HG03064 (cell line): ENCODE results near the gene ATP8B1.
A peak's percentile ranks its signal among the peaks of the same experiment; 100 is the strongest.

Experiments used
- ATAC-seq: cut with Tn5 transposase; IDR thresholded peaks from one replicate; pipeline ENCODE4 v1.9.1; 2021; ENCODE audit warnings: low read depth; ENCODE audit not compliant: unreplicated experiment

The ATP8B1 gene

DNA sequence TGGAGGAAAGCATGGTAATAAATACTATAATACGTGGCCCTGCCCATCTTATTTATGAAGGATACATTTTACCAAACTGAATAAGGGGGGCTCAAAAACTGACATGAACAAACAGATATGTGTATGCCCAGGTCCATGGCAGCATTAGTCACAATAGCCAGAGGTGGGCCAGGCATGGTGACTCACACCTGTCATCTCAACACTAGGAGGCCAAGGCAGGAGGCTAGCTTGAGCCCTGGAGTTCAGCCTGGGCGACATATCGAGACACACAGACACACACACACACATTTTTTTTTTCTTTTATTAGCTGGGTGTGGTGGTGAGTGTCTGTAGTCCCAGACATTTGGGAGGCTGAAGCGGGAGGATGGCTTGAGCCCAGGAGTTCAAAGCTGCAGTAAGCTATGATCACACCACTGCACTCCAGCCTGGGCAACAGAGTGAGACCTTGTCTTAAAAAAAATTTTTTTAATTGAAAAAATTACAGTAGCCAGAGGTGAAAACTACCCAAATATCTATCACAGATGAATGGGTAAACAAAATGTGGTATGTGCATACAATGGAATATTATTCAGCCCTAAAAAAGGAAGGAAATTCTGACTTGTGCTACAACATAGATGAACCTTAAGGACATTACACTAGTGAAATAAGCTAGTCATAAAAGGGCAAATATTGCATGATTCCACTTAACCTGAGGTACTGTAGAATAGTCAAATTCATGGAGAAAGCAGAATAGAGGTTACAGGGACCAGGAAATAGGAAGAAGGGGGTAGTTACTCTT, 8.0 kb downstream of the ATP8B1 start:
- no peak for ATAC-seq

DNA sequence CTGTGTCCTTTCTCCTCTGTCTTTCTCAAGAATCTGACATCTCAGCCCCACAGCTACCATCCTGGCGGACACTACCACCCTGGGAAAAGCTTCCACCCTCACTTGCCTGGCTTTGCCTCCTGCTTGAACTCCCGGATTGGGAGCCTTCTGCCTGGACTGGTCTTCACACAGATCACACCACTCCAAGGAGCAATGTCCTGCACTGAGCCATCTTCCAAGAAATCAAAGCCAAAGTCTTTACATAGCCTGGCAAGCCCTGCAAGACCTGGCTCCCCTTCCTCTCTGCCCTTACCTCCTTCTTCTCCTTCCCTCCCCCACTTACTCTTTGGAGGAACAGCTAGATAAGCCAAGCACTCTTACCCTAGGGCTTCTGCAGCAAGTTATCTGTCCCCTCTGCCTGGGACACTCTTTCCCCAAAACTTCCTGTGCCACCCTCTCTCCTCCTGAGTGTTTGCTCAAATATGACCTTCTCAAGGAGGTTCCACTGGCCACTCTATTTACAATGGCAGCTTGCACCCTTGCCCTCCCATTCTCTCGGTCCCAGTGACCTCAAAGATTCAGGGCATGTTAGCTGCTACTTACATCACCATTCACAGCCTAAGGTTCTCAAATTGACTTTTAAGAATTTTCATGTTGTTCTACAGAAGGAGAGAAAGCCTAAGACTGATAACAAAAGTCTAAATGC, 9.7 kb downstream of the ATP8B1 start:
- ATAC-seq = no peak

DNA sequence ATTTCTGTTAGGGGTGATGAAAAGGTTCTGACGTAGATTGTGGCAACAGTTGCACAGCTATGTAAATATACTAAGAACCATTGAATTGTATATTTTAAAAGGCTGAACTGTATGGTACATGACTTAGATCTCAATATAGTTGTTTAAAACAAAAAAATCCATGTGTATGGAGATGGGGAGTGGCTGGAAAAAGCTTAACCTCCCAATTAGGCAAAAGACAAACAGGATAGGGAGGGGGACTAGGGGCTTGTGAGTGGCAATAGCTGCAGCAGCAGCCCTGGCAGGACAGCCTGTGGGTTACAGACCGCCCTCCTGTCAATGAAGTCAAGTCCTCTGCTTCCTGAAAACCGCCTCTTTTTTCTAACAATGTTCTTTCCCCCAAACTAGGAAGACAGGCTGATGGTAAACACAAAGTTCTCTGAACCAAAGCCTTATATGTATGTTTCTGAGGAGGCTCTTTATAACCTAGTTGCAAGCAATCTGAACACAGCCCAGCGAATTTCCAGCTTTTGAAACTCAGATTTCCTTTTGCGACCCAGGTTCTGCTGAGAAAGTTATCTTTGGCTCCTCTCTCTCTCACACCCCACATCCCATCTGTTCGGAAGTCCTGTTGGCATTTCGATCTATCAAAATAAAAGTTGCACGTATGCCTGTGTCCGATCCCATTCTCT, 10.3 kb downstream of the ATP8B1 start:
- no peak for ATAC-seq

DNA sequence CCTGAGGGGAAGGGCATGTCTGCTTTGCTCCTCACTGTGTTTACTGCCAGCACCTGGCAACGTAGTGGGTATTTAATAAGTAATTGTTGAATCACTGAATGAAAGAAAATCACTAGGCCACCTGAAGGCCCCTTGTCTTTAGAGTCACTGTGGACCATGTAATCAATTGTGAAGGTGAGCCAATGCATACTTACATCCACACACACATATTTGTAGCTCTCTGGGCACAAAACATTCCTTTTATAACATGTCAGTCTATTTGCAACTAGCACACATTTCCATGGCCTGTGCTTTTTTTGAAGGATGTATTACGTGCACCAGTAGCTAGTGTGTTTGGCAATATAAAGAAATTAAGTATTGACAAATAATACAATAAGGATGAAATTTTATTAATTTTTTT, 11.2 kb downstream of the ATP8B1 start:
- ATAC-seq = no peak

DNA sequence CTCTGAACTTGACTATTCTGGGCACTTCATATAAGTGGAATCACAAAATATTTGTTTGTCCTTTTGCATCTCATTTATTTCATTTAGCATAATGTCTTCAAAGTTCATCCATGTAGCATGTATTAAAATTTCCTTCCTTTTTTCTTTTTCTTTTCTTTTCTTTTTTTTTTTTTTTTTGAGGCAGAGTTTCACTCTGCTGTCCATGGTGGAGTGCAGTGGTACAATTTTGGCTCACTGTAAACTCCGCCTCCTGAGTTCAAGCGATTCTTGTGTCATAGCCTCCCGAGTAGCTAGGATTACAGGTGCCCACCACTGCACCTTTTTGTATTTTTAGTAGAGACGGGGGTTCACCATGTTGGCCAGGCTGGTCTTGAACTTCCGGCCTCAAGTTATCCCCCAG, 11.9 kb downstream of the ATP8B1 start:
- ATAC-seq = no peak

DNA sequence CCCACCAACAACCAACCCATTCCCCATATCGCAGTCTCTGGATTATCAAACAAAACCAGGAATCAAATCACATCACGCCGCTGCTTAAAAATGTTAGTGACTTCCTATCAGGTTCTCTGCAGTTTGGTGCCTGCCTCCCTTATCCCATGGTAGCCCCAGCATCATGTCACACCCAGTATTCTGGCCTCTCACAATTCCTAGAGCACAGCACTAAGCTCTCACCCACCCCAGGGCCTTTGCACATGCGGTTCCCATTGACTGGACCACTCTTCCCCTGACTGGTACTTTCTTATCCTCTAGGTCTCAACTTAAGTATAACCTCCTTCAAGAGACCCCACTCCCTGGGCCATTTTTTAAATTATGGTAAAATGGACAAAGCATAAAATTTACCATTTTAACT, 12.8 kb downstream of the ATP8B1 start:
- no peak for ATAC-seq

DNA sequence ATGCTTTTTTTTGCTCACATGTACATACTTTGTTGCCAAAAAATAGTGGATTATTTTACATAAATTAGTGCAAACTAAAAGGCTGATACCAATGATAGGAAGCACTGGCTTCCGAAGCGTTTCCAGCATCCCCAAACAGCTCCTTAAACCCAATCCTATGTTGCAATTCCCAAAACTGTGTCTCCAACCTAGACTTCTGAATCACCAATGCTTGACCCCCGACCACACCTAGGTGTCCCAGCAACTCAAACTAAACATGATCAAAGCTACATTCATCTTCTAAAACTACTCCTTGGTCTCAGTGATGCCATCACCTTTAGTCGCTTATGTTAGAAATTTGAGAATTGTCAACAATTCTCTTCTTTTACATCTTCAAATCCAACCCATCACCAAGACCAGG, 13.4 kb downstream of the ATP8B1 start:
- ATAC-seq = no peak

DNA sequence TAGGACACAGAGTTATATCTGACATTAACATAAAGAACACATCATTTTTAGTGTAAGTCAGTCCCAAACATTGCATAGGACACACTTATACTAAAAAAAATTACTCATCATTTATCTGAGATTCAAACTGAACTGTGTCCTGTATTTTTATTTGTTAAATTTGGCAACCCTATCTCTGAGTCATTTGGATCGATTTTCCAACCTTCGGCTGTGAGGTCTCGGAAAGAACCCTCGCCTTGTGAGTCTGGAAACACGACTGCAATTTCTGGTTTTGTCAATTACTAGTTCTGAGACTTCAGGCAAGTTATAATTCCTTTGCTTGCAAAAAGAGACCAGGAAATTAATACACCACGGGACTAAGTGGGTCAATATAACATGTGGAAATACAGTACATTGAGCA, 14.0 kb downstream of the ATP8B1 start:
- no peak for ATAC-seq

DNA sequence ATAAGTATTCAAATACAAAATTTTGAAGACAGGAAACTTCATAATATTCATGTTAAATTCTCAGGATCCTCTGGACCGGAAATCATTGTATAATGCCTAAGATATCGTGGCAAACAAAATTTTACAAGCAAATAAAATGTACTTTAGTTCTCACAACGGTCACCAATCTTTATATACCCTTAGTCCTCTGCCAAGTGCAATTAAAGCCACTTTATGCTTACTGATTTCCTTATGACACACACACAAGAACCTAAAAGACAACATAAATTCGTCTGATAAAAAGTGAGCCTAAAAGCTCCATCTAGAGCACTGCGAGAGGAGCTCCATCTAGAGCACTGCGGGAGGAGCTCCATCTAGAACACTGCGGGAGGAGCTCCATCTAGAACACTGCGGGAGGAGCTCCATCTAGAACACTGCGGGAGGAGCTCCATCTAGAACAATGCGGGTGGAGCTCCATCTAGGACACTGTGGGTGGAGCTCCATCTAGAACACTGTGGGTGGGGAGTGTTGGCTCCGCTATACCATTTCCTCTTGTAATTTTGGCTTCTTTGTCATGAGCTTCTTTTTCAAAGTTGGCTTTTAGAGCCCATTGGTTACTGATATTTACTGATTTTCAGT, 15.9 kb downstream of the ATP8B1 start:
- ATAC-seq = no peak

DNA sequence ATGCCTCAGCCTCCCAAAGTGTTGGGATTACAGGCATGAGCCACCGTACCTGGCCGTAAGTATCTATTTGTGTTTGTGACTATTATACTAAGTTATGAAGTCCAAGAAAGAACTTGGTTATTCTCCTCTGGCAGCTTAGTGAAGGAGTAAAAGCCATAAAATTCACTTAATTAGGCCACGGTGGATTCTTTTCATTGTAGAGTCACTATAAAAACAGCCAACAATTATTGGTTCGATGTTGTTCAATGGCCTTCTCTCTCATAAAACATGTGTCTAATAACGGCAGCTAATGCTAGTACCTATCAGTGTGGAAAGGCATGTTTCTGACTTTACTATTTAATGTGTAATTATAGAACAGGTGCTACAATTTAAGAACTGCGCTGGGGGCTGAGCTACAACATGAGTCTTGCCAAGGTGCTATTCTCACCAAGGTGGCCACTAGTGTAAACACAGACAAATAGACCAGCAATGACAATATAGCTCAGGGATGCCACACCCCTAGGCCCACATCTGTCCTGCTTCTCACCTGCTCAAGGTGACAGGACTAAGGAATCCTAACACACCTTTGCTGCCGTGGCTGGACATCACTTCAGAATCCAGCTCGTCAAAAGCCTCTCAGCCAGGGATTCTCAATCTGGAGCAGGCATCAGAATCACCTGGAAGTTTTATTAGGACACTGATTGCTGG, 17.2 kb downstream of the ATP8B1 start:
- no peak for ATAC-seq

DNA sequence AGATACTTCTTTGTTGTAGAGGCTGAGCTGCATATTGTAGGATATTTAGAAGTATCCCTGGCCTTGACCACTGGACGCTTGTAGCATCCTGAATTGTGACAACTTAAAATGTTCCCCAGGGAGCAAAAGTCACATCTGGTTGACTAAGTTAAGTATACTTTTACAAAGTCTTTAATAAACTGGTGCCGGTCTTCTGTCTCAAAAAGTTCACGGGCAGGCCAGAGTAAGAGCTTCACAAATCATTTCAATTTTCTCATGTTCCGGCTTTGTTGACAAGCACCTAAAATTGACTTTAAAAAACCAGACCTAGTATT, 18.4 kb downstream of the ATP8B1 start:
- ATAC-seq = no peak

DNA sequence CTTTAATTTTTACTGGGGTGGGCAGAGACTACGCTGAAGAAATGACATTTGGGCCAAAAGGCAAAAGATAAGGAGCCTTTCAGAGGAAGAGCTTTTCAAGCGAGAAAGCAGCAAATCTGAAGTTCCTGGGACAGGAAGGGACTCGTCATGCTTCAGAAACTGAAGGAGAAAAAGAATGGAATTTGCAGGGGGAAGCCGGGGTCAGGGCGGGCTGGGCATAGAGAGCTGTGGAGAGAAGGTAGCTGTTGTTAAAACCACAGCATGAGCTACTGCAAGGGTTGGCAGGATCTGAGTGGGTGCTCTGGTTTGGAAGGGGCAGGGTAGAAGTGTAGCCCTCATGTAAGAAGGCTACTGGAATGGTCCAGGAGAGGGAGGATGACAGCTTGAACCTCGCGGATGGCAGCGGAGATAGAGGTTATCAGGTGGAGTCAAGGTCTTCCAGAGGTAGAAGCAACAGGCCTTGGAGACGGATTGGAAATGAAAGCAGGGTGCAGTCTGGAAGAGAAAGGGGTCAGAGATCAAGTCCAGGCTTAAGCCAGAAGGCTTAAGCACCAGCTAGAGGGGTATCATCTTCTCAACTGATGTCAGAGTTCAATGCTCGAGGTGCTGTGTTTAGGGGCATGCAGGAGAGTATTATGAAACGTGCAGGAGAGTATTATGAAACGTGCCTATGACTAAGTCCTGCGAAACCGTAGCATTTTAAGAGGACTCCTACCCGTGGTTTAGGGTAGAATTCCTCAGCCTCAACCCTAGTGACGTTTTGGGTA, 18.9 kb downstream of the ATP8B1 start:
- no peak for ATAC-seq

DNA sequence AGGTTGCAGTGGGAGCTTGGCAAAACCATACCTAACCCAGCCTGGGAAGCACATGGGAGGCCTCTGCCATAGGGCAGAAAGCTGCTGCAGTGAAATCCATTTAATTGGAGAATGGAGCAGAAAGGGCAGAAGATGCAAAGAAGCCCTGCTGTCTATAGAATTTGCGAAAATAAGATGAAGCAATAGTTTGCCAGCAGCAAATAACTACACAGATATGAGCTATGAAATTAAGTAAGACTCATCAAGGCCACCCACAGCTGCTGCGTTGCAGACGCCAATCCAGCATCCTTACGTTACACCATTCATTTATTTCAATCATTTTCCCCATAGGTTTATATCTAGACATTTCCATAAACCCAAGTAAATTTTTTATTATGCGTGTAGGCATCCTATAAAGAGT, 21.1 kb downstream of the ATP8B1 start:
- ATAC-seq = no peak

DNA sequence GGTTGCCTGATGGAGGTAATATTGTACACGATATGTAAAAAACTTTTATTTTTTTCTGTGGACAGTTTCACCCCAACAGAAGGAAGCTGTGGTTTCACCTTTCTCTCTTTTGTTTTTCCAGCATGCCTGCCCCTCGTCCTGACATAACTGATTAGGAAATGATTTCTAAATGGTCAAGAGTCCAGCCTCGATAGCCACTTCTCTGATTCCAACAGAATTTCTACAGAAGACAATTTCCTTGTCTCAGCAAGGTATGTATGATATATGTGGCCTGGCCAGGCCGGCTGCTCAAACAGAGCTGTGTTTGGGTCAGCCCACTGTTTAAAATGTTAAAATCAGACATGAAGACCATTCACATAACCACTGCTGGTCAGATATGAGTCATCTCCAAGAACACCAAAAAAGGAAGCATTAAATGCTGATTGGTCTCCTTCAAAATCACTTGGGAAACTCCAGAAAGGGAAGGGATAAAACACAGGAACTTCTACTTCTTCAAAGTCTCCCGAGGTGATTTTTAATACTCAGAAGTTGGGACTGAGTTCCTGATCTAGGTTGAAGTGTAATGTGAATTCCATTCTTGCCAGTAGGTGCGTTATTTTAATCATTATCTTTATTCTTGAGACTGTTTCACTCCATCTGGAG, 22.3 kb downstream of the ATP8B1 start:
- peak; percentile 77 for ATAC-seq

DNA sequence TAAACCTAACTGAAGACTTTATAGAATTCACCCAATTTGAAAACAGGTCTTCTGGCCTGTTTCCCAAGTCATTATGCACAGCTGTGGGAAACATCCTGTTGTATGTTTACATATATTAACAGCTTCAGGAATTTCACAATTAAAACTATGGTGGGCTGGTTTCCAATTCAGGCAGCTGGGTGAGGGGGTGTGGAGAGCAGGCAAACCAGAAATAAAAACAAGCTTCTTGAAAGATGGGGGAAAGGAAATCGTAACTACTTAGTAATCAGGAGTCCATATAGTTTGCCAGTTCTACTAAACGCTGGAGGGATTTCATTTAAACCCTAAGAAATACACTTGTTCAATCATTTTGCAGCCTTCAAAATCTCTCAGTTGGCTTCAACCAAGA, 22.8 kb downstream of the ATP8B1 start:
- ATAC-seq = no peak

DNA sequence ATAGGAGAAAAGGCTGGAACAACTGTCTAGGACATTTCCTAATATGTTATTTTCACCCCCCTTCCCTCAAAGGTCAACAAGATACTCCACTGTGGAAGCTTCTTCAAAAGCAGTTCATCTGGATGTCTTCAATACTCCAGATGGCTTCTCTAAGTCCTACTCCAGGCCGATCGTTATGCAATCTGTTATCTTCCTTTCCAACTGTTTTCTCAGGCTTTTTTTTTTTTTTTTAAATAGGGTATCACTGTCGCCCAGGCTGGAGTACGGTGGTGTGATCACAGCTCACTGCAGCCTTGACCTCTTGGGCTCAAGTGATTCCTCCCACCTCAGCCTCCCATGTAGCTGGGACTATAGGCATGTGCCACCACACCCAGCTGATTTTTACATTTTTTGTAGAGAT, 26.3 kb downstream of the ATP8B1 start:
- ATAC-seq = no peak

DNA sequence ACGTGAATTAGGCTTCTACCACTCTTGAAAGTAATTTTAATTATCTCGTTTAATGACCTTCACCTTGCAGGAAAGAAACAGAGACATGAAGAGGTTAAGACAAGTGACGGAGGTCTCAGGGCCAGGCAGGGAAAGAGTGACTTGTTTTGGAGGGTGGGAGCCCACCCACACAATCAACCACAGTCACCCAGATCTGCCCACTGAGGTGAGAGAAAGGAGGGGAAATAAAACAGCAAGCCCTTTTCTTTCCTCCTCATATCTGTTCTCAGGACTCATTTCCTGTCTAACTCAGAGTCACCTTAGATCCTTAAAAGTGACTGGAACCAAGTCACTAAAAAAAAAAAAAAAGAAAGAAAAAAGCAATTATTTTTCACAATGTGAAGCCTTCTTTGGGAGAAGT, 26.8 kb downstream of the ATP8B1 start:
- ATAC-seq = no peak

DNA sequence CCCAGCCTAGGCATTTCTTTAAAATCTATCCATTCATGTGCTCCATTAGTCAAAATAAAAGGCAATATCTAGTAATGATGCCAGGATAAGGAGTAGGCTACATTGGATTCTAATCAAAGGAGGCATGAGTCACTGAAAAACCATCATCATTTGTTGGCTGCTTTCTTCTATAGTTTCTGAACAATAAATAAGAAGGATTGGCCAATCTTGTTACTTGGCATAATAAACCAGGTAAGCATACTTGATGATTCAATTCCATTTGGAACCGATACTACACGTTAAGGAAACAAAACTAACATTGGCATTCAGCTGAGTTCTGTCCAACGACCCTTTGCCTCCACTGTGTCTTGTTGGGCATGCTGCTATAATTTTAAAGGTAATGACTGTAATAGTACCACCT, 27.2 kb downstream of the ATP8B1 start:
- no peak for ATAC-seq

DNA sequence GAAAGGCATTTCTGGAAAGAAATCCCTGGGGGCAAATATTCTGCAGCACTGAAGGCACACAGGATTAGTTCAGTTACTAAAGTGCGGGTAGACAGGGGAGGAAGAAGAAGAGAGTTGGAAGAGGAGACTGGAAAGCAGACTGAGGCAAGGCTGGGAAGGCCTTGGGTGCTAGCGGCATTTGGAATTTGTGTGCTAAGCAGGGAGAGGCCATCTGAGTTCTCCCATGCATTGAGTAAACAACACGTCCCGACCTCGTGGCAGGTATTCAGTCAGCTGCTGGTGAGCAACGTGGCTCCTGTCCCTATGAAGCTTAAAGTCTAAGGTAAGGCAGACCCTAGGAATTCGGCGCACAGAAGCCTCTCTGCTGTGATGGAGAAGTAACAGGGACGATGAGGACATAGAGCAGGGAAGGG, 30.7 kb downstream of the ATP8B1 start:
- ATAC-seq = no peak

DNA sequence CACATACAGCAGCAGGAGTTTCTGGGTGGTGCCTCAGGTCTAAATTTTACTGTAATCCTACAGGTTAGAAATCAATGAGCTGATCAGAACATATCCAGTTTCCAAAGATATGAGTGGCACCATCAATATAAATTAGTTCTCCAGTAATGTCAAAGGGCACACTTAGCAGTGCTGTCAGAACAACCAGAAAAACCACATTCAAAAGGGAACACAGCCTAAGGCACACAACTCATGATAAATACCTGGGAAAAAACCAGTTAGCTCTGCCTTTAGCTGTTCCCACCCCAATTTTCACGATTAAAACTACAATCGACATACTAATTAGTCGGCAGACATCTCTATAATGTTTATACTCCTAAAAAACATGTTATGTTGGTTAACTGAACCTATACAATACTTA, 31.5 kb downstream of the ATP8B1 start:
- no peak for ATAC-seq
